Calu3 (cell line): ENCODE data around the gene SLC38A7. TPM values are rescaled to one million over a fixed set of nuclear protein-coding genes. Genes with fewer than 3 reads are reported as not detected.

Source experiments
- BruUV-seq: library from RNA; stranded (reverse); fragments of 400-500 nt; replicated peaks from 2 replicates; lab custom pipeline; 2021; lab: Mats Ljungman, UMichigan
- CTCF ChIA-PET: fragments of 300-600 bp; sonication (Branson Sonifier 250); formaldehyde crosslinking; loops from one replicate; lab custom pipeline; 2022; ENCODE audit warnings: antibody characterized with exemption; lab: Charles Lee
- DNase-seq: peaks from one replicate; pipeline ENCODE4 v3.0.0; 2022
- H3K27ac Mint-ChIP-seq: one replicate; pipeline ENCODE4 v1.8.0; 2022; ENCODE audit warnings: mixed read lengths; ENCODE audit not compliant: unreplicated experiment
- H3K27me3 Mint-ChIP-seq: one replicate; pipeline ENCODE4 v1.8.0; 2022; ENCODE audit warnings: mixed read lengths; ENCODE audit not compliant: unreplicated experiment
- H3K36me3 Mint-ChIP-seq: one replicate; pipeline ENCODE4 v1.8.0; 2022; ENCODE audit warnings: mild to moderate bottlenecking, moderate library complexity, mixed read lengths; ENCODE audit not compliant: insufficient read depth, unreplicated experiment
- H3K4me1 Mint-ChIP-seq: one replicate; pipeline ENCODE4 v1.8.0; 2022; ENCODE audit warnings: mild to moderate bottlenecking, low read depth, mixed read lengths; ENCODE audit not compliant: unreplicated experiment
- H3K4me3 Mint-ChIP-seq: one replicate; pipeline ENCODE4 v1.8.0; 2022; ENCODE audit warnings: mild to moderate bottlenecking, low read depth, moderate library complexity, mixed read lengths; ENCODE audit not compliant: unreplicated experiment
- H3K9me3 Mint-ChIP-seq: one replicate; pipeline ENCODE4 v1.8.0; 2022; ENCODE audit warnings: low read depth, mixed read lengths; ENCODE audit not compliant: unreplicated experiment
- intact Hi-C: fragments of 100-400 bp; cut with micrococcal nuclease; formaldehyde crosslinking; loops from one replicate; pipeline ENCODE4 v1.10.0; 2022; ENCODE audit not compliant: unreplicated experiment
- total RNA-seq: library from RNA; stranded (reverse); gene quantifications from 2 replicates; pipeline ENCODE4 v1.2.3, GENCODE V29; 2022
- TF ChIP-seq, protein P1 (sequence below): fragments of 200-600 bp; IDR thresholded peaks from one replicate; pipeline ENCODE4 v1.8.0; 2022; ENCODE audit warnings: antibody characterized with exemption; ENCODE audit not compliant: unreplicated experiment

SLC38A7 gene
- total RNA-seq, 1 experiment from 2014 or later: 23.3 TPM

DNA sequence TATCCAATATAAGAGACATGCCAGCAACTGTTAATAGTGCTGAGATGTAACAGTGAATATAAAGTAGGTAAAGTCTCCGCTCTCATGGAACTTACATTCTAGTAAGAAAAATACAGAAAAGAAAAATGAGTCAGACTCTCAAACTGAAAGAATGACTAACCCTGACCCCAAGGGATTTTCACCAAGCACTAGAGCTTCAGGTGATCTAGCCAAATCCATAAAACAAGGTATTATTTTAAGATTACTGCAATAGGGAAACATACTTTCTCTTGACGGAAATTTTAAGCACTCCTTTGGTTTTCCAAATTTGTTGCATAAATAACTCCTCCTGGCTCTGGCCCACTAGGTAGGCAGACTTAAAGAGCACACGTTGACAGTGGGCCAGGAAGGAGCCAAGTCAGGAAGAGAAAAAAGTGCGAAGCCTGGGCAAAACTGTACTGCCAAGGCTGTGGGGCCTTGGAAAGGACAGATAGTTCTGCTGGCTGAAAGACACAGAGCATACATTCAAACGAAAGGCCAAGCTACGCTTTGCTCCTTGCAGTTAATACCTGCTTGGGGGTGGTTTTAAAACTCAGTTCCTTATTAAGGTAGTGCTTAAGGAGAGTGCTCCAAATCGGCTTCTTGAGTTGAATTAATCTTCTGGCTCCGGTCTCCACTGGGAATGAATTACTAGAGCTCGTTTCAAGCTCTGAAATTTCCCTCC is 48.1 kb upstream of the SLC38A7 start:
- intact Hi-C loops: no loop called here
- CTCF ChIA-PET: interaction anchor here (0.7 to 1.0 kb wide), 2 partner anchors 23 to 488 kb away, joined by 3 to 4 read pairs; no protein-coding TSS in a partner anchor
- TSS peak; percentile 30 for BruUV-seq
- Mint-ChIP-seq H3K9me3 (no peaks in the 10 kb centered on the region), H3K4me1 (peaks cover 16% of the 10 kb centered on the region), H3K27ac (peak overlapping the region; percentile 87), H3K4me3 (peak overlapping the region; percentile 98), H3K27me3 (peaks cover 6% of the 10 kb centered on the region), H3K36me3 (peaks cover 30% of the 10 kb centered on the region)
- TF ChIP-seq, protein P1, sequence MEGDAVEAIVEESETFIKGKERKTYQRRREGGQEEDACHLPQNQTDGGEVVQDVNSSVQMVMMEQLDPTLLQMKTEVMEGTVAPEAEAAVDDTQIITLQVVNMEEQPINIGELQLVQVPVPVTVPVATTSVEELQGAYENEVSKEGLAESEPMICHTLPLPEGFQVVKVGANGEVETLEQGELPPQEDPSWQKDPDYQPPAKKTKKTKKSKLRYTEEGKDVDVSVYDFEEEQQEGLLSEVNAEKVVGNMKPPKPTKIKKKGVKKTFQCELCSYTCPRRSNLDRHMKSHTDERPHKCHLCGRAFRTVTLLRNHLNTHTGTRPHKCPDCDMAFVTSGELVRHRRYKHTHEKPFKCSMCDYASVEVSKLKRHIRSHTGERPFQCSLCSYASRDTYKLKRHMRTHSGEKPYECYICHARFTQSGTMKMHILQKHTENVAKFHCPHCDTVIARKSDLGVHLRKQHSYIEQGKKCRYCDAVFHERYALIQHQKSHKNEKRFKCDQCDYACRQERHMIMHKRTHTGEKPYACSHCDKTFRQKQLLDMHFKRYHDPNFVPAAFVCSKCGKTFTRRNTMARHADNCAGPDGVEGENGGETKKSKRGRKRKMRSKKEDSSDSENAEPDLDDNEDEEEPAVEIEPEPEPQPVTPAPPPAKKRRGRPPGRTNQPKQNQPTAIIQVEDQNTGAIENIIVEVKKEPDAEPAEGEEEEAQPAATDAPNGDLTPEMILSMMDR: no peak
- DNase-seq: no peak

DNA sequence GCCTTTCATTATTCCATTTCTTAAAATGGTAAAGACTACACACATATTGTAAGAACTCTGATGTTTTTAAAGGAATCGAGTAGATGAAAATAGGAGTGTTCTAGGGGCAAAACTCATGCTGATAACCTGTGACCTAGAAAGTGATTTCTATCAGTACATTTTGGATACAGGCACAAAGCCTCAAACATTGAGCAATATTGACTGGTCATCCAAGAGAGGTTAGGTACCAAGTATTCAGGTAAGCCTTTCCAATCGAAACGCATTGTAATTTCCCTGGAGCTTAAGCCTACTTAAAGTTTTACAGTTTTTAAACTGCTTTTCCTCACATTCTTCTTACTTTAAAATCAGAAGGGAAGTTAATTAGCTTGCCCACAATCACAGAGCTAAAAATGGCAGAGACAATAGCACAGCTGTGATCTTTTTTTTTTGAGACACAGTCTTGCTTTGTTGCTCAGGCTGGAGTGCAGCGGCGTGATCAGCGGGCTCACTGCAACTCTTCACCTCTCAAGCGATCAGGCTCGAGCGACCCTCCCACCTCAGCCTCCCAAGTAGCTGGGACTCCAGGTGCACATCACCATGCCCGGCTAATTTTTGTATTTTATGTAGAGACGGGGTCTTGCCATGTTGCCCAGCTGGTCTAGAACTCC is 46.3 kb upstream of the SLC38A7 start:
- BruUV-seq: no TSS peak
- TF ChIP-seq, protein P1: no peak
- intact Hi-C loops: no loop called here
- CTCF ChIA-PET: no interaction called here
- no peaks in the 10 kb centered on the region for H3K27me3 Mint-ChIP-seq
- H3K36me3 Mint-ChIP-seq: peaks cover 30% of the 10 kb centered on the region
- H3K9me3 Mint-ChIP-seq: no peaks in the 10 kb centered on the region
- DNase-seq: no peak
- no peak overlapping the region for H3K4me3 Mint-ChIP-seq
- no peak overlapping the region for H3K27ac Mint-ChIP-seq
- H3K4me1 Mint-ChIP-seq: peaks cover 16% of the 10 kb centered on the region

DNA sequence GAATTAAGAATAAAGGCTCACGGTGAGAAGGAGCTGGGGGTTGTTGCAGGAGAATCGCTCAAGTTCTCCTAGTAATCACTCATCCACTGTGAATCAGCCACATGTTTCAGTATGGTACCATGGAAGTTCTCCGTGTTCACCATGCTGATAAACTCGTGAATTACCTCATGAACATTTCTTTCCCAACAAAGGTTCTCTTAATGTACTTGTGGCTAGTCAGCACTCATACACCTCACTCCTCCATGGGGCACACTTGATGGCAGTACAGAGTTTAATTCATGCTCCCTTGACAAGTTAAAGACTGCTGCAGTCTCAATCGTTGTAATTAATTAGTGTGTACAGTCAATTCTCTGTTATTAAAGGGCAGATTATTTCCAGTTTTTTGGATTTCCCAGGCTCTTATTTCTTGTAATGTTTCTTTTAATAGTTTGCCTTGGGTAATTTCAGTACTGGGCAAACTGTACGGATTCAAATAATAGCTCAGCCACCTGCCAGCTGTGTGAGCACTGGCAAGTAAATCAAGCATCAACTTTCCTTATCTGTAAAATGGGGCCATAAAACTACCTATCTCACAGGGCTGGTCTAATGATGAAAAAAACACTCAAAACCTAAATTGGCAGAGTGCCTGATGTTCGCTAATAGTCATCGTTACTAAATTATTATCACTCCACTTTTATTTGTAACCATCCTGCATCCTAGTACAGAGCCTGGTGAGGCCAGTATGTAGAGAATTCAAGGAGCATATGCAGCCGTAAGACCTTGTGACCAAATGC is 43.4 kb upstream of the SLC38A7 start:
- CTCF ChIA-PET: no interaction called here
- no peak overlapping the region for H3K27ac Mint-ChIP-seq
- no peak for DNase-seq
- H3K36me3 Mint-ChIP-seq: peaks cover 20% of the 10 kb centered on the region
- intact Hi-C loops: no loop called here
- no peaks in the 10 kb centered on the region for H3K27me3 Mint-ChIP-seq
- H3K4me3 Mint-ChIP-seq: no peak overlapping the region
- no TSS peak for BruUV-seq
- TF ChIP-seq, protein P1: no peak
- peaks cover 13% of the 10 kb centered on the region for H3K4me1 Mint-ChIP-seq
- H3K9me3 Mint-ChIP-seq: no peaks in the 10 kb centered on the region

DNA sequence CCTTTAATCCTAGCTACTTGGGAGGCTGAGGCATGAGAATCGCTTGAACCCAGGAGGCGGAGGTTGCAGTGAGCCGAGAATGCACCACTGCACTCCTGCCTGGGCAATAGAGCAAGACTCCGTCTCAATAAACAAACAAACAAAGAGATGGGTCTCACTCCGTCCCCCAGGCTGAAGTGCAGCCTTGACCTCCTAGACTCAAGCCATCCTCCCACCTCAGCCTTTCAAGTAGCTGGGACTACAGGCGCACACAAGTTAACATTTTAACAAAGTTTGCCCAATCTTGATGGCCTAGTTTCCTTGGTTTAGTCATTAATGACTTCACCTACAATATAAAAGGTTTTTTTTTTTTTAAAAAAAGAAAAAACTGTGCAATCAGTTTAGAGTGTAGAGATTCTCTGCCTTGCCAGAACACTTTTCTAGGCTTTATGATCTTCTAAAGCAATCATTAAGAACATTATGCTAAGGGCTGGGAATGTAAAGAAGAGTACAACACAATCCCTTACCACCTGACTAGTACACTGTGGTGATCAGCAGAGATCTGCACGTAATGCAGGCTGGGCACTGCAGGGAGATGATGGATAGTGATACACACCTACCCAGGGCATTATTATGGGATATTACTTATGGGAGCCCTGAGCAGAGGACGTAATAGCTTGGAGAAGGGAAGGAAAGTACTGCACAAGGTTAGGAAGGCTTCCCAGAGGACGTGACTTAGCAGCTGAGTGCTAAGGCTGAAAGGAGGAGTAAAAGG is 42.6 kb upstream of the SLC38A7 start:
- no TSS peak for BruUV-seq

More for the DNA sequence above, 42.6 kb upstream of the SLC38A7 start:
- CTCF ChIA-PET: no interaction called here
- H3K27me3 Mint-ChIP-seq: no peaks in the 10 kb centered on the region
- no peak overlapping the region for H3K27ac Mint-ChIP-seq
- peaks cover 18% of the 10 kb centered on the region for H3K36me3 Mint-ChIP-seq
- H3K4me3 Mint-ChIP-seq: no peak overlapping the region
- TF ChIP-seq, protein P1: no peak
- H3K9me3 Mint-ChIP-seq: no peaks in the 10 kb centered on the region
- no peak for DNase-seq
- peaks cover 5% of the 10 kb centered on the region for H3K4me1 Mint-ChIP-seq
- intact Hi-C loops: no loop called here
